Tongue (tissue), 2 donors: ENCODE results near the gene ELOA2. TPM values are rescaled to one million over a fixed set of nuclear protein-coding genes. Genes with fewer than 3 reads are reported as not detected.
"Not testable (repeated sequence)": the region's sequence is repeated elsewhere in the genome, so short reads cannot be mapped to it uniquely, and the experiment has no call there.

Experiments used
- DNase-seq: peaks from one replicate; pipeline ENCODE4 v3.0.0-alpha.2; 2015
- total RNA-seq: library from RNA; depleted of rRNA; stranded (reverse); fragments of >200 nt; gene quantifications from one replicate; pipeline ENCODE4 v1.2.3, GENCODE V29; 2014

ELOA2 gene, protein sequence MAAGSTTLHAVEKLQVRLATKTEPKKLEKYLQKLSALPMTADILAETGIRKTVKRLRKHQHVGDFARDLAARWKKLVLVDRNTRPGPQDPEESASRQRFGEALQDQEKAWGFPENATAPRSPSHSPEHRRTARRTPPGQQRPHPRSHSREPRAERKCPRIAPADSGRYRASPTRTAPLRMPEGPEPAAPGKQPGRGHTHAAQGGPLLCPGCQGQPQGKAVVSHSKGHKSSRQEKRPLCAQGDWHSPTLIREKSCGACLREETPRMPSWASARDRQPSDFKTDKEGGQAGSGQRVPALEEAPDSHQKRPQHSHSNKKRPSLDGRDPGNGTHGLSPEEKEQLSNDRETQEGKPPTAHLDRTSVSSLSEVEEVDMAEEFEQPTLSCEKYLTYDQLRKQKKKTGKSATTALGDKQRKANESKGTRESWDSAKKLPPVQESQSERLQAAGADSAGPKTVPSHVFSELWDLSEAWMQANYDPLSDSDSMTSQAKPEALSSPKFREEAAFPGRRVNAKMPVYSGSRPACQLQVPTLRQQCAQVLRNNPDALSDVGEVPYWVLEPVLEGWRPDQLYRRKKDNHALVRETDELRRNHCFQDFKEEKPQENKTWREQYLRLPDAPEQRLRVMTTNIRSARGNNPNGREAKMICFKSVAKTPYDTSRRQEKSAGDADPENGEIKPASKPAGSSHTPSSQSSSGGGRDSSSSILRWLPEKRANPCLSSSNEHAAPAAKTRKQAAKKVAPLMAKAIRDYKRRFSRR
- not detected for total RNA-seq

DNA sequence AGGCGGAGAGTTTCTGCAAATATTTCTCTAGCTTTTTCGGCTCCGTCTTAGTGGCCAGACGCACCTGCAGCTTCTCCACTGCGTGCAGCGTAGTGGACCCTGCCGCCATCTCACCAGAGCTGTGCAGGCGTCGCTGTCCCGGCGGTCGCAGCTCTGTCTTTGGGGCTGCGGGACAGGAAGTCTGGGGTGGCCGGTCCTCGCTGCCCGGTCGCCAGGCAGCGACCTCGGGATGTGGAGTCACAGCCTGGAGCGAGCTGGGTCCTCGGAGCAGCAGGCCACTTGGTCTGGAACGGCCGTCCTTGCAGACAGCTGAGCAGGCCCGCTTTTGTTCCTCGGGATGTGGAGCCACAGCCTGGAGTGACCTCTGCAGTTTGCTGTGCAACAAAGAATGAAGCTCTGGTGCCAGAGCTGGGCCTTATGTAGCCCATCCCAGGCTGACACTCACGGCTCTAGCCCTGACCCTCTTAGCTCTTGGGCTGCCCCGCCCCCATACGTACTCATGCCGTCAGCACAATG, at the start of gene ELOA2:
Gene ELOA2 (minus strand): TSS at position 466 of the 516 bp plus-strand sequence. CDS start 357 bp downstream, at position 109.
- DNase-seq, result no peak

DNA sequence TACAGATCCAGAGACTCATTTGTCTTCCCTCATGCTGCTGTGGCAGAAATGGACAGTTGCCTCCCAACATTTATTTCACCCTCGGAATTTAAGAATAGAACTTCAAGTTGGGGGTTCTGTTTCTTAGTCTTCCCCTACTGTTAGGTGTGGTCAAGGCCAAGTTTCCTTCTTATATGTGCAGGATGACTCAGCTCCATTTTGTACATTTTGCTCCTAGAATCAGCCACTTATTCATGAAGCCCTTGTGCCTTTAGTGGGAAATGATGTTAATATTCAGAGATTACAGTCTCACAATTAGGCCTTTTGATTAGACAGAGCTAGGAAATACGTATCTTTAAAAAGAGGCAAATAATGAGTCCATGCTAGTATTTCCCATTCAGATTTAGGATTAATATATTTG, 46.2 kb upstream of the ELOA2 start:
- no peak for DNase-seq

DNA sequence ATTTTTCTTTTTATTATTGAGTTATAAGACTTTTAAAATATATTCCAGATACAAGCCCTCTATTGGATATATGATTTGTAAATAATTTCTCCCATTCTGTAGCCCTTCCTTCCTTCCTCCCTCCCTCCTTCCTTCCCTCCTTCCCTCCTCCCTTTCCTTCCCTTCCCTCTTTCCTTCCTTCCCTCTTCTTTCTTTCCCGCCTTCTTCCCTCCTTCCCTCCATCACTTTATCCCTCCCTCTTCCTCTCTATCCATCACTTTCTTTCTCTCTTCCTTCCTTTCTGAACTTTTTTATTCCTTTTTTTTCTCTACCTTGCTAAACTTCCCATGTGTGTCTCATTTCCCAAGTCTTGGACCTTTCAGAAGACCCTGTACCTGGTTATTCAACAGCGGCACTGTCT, 45.5 kb upstream of the ELOA2 start:
- DNase-seq, result no peak

DNA sequence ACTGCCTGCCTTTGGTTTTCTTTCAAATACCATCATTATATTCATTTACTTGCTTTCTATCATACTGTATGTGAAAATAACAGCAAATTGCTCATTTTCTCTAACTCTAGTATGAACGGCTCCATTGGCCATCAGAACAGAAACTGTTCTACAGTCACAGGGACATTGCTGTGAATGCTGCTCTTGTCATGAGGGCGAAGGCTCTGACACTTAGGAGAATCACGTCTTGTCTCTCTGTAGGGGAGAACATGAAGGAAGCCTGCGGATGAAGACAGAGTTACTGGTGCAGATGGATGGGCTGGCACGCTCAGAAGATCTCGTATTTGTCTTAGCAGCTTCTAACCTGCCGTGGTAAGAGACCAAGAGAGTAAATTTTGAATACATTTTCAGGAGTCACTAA, 41.7 kb upstream of the ELOA2 start:
- no peak for DNase-seq

DNA sequence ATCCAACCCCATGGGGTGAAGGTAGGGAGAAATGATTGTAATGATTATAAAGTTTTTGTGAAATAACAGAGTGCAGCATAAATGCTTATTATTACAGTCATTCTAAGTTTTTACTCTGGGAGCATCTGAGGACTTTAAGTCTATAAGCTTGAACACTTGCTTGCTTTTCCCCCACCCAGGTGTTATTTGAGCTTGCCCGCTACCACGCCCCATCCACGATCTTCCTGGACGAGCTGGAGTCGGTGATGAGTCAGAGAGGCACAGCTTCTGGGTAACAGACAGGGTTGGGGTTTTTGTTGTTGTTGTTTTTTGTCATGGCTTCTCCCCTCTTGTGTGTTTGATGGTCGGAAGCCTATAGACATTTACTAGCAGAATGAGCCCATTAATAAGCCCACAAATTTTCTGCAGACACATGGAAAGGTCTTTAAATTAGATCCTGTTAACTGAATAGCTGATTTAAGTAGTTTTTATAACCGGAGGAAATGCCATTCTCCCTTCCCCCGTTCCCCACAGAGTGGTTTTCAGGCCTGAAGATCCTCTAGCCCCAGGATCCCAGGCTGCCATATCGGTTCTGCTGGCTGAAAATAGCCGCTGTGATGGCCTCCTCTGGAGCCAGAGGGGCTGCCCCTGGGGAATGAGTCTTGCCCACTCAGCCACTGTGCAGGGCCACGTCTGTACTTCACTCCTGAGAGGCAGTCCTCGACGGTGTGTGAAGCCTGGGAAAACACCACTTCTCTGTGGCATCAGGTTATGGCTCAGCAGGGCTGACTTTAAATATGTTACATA, 39.9 kb upstream of the ELOA2 start:
- no peak for DNase-seq

DNA sequence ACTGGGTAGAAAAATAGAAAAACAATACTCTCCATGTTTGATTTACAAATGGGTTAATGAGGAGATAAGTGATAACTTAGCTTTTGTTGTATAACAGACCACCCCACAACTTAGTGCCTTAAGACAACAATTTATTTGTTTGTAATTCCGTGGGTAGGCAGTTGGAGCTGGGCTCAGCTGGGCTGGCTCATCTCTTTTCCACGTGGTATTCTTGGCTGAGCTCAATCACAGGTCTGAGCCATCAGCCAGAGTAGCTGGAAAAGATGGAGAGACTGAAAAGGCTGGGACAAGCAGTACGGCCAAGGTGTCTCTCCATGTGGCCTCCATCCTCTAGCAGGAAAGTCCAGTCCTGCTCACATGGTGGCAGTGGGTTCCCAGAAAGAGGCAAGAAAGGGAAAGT, 32.2 kb upstream of the ELOA2 start:
- DNase-seq, result no peak

DNA sequence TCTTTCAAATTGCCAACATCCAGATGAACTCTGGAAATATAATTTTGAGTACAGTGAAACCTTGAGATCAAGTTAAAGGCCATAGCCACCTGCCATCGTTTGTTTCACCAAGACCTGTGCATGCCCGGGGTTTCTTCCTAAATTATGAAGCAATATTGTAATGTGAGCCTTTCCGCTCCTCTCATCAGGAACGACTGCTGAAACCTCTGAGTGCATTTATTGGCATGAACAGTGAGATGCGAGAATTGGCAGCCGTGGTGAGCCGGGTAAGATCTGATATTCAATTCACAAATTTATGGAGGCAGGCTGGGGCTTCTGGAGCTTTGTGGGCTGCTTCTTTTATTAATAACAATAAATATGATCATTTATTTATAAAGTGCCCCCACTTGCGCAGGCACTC, 27.7 kb upstream of the ELOA2 start:
- DNase-seq, result no peak

DNA sequence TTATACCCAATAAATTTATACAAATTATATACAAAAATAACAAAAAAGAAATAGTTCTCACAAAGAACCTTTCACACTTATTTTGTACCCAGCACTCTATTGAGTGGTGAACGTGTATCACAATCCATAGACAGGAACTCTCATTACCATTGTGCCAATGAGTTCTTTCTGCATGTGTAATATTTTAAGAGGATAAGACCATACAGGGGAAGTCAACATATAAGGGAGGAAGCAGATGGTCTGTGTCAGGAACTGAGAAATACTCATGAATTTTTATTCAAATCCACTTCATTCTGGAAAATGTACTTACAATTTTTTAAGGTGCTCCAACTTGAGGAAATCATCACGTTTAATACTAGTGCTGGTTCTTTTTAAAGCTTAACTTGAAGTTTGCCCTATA, 27.1 kb upstream of the ELOA2 start:
- DNase-seq, result no peak

DNA sequence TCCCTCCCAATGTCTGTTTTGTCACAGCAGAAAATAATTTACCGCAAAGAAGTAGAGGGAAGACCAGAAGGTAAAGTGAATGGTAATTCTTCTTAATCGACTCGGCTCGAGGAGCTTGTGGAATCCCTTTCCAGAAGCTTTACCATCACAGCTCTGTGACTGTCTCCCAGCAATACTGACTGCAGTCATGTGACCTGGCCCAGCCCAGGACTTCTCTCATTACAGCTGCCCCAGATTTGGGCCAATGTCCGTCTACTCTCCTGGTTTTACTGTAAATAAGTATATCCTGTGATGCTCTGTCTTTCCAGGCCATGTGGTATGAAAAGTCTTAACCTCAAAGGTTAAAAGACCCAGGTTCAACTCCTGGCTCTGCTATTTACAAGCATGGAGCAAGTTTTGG, 18.9 kb upstream of the ELOA2 start:
- no peak for DNase-seq

DNA sequence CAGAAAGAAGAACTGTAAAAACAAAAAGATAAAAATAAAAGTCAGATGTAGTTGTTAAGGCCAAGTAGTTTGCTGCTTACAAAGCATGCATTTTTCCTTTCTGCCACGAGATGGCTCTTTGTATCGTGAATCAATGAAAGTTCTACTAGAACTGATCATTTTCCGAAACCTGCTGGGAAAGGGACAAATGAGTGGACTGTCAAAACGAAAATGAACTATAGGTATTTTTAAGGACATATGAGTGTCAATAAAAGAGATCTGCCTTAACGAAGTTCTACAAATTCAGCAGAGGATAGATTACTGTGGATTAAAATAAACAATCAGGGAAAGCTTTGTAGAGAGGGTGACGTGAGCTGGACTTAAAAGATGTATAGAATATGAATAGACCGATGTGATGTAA, 15.0 kb upstream of the ELOA2 start:
- DNase-seq, result peak; percentile 59

DNA sequence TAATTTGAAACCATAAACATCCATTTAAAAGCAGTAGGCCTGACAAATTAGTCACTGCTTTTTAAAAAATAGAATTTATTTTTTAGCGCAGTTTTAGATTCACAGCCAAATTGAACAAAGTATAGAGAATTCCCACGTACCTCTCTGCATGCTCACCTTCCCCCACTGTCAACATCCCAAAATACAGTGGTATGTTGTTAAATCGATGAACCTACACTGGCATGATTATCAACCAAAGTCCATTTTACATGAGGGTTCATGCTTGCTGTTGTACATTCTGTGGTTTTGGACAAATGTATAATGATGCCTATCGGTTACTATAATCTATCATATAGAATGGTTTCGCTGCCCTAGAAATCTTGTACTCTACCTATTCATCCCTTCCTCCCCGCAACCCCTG, 5.6 kb upstream of the ELOA2 start:
- no peak for DNase-seq

DNA sequence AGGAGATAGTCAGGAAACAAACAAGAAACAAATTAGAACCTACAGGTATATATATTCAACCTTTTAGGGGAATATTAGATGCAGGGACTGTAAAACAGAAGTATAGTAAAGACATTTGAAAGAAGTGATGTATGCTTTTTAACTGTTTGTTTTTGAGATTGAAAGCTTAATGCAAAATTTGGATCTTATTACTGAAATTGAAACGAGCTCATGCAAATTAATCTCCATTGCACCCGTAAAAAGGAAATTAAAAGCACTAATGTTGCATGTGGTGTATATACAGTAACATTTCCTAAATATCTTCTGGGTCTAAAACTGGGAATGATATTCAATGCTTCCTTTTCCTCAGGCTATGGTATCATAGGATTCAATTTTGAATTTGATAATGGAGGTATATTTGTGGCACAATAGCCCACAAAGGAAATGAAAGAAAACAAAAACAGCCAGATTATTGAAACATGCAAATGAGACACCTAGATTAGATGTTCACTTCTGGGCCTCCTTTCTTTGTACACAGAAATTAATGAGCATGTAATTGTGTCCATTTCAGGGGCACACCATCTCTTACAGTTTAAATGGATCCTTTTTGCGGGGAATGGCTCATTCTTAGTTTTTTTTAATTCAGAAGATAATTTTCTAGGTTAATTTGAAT, 1.6 kb upstream of the ELOA2 start:
- DNase-seq, result no peak

DNA sequence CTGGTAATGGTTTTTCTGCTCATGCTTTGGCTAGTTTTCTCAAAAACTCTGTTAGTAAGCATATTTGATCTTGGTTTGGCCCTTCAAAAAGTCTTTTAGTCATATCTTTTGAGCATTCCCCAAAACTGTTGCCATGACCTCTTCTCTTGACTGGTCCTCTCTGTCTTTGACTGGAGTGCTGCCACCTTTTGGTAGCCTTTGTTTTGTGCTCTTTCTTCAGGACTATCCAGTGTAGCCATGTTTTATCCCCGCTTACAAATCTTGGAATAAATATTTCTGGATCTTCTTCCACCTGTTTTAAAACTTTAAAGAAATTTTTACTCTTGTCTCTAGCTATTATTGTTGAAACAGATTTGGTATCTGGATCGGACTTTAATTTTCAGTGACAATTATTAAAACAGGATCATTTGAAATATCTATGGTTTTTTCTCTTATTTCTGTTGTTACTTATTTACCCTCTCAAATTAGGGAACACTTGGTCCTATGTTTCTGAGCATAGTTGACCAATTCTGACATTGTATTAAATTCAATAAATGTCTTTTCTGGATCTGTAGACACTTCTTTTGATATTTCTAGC, 965 bp upstream of the ELOA2 start:
- peak; percentile 37 for DNase-seq

DNA sequence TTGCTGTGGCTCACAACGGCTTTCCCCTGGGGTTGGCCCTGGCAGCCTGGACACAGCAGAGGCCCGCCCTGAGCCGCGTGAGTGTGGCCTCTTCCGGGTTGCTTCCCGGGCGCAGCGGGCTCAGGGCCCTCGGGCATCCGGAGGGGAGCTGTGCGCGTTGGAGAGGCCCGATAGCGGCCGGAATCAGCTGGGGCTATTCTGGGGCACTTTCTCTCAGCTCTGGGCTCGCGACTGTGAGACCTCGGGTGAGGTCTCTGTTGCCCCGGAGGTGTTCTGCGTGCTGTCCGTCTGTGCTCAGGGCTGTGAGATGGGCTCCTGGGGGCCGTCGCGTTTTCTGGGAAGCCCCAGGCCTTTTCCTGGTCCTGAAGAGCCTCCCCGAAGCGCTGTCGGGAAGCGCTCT, 830 bp downstream of the ELOA2 start:
- DNase-seq, result not testable (repeated sequence)

DNA sequence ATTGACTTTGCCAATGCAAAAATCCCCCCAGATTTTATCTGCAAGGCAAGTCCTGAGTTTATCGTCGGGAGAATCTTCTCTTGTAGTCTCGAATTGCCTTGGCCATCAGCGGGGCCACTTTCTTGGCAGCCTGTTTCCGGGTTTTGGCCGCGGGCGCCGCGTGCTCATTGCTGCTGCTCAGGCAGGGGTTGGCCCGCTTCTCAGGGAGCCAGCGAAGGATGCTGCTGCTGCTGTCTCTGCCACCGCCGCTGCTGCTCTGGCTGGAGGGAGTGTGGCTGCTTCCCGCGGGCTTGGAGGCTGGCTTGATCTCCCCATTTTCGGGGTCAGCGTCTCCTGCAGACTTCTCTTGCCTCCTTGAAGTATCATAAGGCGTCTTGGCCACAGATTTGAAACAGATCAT, 2.5 kb downstream of the ELOA2 start:
- DNase-seq, result no peak

DNA sequence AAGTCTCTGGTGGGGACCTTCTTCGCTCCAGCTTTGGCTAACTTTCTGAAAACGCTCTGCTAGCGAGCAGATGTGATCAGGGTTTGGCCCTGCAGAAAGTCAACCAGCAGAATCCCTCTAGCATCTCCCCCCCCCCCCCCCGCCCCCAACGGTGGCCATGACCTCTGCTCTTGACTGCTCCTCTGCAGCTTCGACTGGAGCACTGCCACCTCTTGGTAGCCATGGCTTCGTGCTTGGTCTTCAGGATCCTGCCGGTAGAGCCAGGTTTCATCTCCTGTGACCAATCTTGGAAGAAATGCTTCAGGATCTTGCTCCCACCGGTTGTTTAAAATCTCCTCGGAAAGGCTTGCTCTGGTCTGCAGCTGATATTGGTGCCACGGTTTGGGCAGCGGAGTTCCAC, 4.5 kb downstream of the ELOA2 start:
- DNase-seq, result not testable (repeated sequence)

DNA sequence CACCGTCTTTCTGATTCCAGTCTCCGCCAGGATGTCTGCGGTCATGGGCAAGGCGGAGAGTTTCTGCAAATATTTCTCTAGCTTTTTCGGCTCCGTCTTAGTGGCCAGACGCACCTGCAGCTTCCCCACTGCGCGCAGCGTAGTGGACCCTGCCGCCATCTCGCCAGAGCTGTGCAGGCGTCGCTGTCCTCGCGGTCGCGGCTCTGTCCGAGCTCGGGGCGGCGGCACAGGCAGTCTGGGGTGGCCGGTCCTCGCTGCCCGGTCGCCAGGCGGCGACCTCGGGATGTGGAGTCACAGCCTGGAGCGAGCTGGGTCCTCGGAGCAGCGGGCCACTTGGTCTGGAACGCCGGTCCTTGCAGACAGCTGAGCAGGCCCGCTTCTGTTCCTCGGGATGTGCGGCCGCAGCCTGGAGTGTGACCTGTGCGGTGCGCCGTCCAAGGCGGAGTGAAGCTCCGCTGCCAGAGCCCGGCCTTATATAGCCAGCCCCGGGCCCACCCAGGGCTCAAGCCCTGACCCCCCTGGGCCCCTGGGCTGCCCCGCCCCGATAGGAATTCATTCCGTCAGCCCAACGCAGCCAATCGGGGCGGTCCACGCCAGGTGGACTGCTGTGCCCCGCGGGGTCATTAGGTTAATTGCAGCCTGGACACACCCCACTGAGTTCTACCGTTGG, 5.6 kb downstream of the ELOA2 start:
- not testable (repeated sequence) for DNase-seq

DNA sequence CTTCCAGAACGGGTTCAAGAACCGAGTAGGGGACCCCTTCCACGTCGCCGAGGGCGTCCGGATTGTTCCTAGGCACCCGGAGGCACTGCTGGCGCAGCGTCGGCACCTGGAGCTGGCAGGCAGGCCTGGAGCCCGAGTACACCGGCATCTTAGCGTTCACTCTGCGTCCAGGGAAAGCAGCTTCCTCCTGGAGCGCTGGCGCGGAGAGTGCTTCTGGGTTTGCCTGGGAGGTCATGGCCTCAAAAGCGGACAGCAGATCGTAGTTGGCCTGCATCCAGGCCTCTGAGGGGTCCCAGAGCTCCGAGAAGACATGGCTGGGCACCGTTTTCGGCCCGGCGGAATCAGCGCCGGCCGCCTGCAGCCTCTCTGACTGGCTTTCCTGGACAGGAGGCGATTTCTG, 6.7 kb downstream of the ELOA2 start:
- not testable (repeated sequence) for DNase-seq

DNA sequence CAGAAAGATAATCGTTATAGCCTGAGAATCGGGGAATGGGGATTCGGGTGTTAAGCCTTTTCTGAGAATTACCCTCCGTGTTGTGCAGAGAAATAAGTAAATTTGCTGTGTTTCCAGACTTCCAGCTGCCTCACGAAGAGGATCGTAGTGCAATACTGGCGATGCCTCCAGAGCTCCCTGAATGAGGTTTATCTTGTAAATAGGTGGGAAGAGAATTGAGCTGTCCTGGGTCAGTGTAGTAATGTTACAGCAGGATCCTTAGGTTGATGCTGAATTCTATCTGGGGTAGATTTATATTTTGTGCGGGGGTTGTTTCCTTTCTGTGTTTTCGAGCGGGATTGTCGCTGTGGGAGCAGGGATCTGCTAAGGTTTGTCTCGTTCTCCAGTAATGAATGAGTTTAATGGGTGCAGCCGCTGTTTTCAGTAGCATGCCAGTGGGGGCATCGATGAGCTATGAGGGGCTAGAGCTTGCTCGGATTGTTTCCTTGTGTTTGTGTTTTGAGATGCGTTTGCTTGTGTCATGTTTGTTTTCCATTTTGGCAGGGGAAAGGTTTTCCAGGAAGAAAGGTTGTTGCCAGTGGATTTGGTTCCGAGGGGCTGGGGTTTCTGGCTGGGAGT, 9.8 kb downstream of the ELOA2 start:
- DNase-seq, result not testable (repeated sequence)

DNA sequence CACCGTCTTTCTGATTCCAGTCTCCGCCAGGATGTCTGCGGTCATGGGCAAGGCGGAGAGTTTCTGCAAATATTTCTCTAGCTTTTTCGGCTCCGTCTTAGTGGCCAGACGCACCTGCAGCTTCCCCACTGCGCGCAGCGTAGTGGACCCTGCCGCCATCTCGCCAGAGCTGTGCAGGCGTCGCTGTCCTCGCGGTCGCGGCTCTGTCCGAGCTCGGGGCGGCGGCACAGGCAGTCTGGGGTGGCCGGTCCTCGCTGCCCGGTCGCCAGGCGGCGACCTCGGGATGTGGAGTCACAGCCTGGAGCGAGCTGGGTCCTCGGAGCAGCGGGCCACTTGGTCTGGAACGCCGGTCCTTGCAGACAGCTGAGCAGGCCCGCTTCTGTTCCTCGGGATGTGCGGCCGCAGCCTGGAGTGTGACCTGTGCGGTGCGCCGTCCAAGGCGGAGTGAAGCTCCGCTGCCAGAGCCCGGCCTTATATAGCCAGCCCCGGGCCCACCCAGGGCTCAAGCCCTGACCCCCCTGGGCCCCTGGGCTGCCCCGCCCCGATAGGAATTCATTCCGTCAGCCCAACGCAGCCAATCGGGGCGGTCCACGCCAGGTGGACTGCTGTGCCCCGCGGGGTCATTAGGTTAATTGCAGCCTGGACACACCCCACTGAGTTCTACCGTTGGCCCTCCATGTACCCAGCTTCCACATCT, 11.5 kb downstream of the ELOA2 start:
- not testable (repeated sequence) for DNase-seq
